ENCODE data around the gene AKAP13.

DNA sequence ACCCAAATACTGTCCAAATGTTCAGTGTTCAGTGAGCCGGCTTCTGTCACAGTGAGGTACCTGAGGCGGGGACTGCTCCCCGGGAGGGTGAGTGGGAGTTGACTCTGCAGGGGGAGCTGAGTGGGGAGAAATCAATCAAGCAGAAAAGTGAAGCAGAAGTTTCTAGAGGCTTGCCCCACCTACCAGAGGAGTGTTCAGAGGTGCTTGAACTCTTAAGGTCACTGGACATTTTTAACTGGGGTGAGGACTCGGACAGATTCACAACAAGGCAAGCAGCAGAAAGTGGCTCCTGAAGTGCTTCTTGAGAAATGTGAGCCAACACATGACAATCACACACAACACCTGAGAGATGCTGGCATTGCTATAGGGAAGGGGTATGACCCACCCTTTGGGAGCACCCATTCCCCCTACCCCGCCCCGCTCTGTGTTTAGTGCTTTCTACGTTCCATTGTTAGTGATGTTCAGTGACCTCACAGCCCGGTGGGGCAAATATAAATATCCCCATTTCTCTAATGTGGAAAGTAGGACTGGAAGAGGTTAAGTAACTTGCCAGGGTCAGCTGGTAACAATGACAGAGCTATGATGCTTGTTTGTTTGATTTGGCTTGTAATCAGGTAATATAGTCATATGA, 48.6 kb upstream of the AKAP13 start:
- no peak for TF ChIP-seq CTCF (IDR thresholded peaks at IDR 0.05)
- TF ChIP-seq EZH2 (IDR thresholded peaks at IDR 0.05; ENCODE audit: borderline replicate concordance, insufficient read depth, low read depth, low read length, poor library complexity, severe bottlenecking), result no peak

All from B cell (primary cell).